Epithelial cell of alveolus of lung (primary cell): Measurements from ENCODE around the gene MYZAP. TPM values are rescaled to one million over a fixed set of nuclear protein-coding genes. Genes with fewer than 3 reads are reported as not detected.

Source experiments
- total RNA-seq: library from RNA; depleted of rRNA; stranded (reverse); fragments of >200 nt; gene quantifications from 2 replicates; pipeline ENCODE4 v1.2.1, GENCODE V29; 2015

MYZAP gene, protein sequence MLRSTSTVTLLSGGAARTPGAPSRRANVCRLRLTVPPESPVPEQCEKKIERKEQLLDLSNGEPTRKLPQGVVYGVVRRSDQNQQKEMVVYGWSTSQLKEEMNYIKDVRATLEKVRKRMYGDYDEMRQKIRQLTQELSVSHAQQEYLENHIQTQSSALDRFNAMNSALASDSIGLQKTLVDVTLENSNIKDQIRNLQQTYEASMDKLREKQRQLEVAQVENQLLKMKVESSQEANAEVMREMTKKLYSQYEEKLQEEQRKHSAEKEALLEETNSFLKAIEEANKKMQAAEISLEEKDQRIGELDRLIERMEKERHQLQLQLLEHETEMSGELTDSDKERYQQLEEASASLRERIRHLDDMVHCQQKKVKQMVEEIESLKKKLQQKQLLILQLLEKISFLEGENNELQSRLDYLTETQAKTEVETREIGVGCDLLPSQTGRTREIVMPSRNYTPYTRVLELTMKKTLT
- 0.72 and 0.78 TPM in 2 replicates for total RNA-seq

DNA sequence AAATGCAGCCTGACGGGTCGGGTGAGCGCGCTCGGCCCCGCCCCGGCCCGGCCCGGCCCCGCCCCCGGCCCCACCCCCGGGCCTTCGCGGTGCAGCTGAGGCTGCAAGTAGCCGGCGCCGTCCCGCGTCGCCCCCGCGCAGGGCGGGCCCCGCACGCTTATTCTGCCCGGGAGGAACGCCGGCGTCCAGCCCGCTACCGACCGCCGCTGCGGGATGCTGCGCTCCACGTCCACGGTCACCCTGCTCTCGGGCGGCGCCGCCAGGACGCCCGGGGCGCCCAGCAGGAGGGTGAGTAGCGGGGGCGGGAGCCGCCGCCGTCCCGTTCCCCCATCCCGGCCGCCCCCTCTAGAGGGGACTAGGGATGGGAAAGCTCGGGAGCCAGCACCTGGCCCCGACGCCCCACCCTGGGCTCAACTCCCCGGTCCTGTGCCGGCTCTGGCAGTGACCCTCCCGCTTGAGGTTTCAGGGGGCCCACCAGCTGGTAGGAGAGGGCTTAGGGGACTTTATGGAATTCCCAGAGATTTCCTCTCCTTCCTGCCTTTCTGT is at the start of gene MYZAP:
Gene MYZAP (plus strand): TSS at position 83 of the 546 bp plus-strand sequence. CDS start 131 bp downstream, at position 214.

DNA sequence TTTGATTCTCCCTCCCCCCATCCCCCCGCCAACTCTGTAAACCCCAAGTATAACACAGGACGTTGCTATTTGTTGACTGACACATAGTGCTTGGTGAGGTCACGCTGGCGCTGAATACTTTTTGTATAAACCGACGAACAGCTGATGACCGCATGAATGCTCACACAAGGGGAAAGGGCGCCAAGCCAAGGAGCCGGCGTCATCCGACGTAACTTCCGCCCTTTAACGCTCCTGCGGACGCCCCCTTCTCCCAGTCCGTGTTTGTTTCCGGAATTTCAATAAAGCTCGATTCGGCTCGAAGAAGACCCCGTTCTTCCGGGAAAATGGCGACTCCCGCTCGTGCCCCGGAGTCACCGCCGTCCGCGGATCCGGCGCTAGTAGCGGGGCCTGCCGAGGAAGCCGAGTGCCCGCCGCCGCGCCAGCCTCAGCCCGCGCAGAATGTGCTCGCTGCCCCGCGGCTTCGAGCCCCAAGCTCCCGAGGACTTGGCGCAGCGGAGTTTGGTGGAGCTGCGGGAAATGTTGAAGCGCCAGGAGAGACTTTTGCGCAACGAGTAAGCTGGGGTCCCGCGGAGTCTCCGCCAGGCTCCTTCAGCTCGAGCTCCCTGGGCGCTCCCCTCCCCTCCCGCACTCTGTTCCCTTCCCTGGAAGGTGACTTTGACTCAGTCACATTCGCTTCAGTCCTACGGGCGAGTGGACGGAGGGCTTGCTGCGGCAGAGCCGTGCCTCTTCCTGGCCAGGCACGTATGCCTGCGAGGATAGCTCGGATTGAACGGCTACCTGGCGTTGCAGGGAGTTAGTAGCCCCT is 114.9 kb downstream of the MYZAP start, which contains the start of gene POLR2M:
Gene POLR2M (plus strand): TSS at position 310 of the 805 bp plus-strand sequence. CDS start 129 bp downstream, at position 439.

Other genes with a start within 250 kb of the MYZAP start
- 0.39 and 0.88 TPM in 2 replicates for gene CGNL1, start 215.4 kb upstream of the MYZAP start, total RNA-seq
- 31.8 and 55.8 TPM in 2 replicates for gene POLR2M, start 114.8 kb downstream of the MYZAP start, total RNA-seq